Measurements from ENCODE around the gene RPAP3.

Gene RPAP3

DNA sequence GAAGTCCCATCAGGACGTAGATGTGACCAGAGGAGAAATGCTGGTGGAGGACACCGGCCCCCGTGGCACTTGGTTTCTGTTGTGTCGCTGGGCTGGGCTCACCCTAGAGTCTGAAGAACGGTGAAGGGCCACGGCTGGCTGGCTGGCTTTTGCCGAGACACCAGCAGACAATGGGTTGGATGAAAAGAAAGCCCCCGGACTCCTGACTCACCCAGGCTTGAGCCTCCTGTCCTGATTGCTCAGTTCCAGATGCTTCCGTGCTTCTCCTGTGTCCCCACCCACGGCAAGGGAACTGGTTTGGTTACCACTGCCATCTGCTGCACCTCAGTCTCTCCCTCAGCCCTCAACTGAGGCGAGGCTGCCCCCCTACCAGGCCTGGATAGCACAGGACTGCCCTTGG, 29.8 kb upstream of the RPAP3 start:
- Histone ChIP-seq H3K27me3 (ENCODE audit: insufficient read depth, insufficient read length) (no peaks in the 10 kb centered on the region), H3K36me3 (ENCODE audit: insufficient read depth, insufficient read length, low read length) (no peaks in the 10 kb centered on the region), H3K4me1 (ENCODE audit: insufficient read depth, insufficient read length) (peaks cover 29% of the 10 kb centered on the region), H3K9ac (ENCODE audit: insufficient read length, low read depth) (peak overlapping the region; percentile 70), H3K9me3 (ENCODE audit: insufficient read depth, low read length) (no peaks in the 10 kb centered on the region), H3K4me3 (ENCODE audit: insufficient read length, low read depth) (no peak overlapping the region)
- DNase-seq (ENCODE audit: low read depth, low spot score), result no peak
- no peak for TF ChIP-seq SUZ12 (IDR thresholded peaks at IDR 0.05; ENCODE audit: extremely low read depth, insufficient read depth, insufficient read length)
- TF ChIP-seq YY1 (IDR thresholded peaks at IDR 0.05; ENCODE audit: insufficient read depth, insufficient read length), result no peak
- TF ChIP-seq ZNF274 (IDR thresholded peaks at IDR 0.05; ENCODE audit: low read depth, low read length), result no peak

DNA sequence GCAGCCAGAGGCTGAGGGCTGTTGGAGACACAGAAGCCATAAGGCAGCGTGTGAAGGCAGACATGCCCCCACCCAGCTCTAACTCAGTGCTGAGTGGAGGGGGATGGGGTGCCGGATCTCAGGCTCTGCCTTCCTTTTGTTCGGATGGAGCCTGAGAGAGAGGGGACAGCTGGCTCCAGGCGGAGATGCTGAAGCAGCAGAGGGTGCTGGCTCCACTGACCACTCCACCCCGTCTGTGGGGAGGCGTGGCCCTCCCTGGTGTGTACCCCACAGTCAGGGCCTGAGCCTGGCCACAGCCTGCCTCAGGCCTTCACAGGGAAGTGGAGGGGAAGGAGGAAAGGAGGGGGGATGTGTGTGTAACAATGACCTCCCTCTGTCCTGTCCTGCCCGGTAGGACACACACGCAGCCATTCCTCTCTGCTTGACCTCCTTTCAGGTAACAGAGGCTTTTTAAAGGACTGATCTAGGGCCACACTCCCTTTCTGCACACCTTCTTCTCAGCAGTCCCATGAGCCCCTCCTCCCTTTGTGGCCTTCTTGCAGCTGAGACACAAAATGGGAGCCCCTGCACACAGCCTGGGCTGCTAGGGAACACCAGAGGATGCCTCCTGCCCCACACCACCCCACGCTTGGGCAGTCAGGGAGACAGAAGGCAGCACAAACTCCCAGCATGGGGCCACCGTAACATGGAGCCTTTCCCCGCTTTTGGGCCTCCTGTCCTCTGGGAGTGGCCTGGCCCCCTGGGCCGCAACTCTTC, 29.1 kb upstream of the RPAP3 start:
- Histone ChIP-seq H3K36me3 (ENCODE audit: insufficient read depth, insufficient read length, low read length) (no peaks in the 10 kb centered on the region), H3K4me3 (ENCODE audit: insufficient read length, low read depth) (no peak overlapping the region), H3K4me1 (ENCODE audit: insufficient read depth, insufficient read length) (peaks cover 25% of the 10 kb centered on the region), H3K9ac (ENCODE audit: insufficient read length, low read depth) (peak overlapping the region; percentile 70), H3K9me3 (ENCODE audit: insufficient read depth, low read length) (no peaks in the 10 kb centered on the region), H3K27me3 (ENCODE audit: insufficient read depth, insufficient read length) (no peaks in the 10 kb centered on the region)
- DNase-seq (ENCODE audit: low read depth, low spot score), result no peak
- no peak for TF ChIP-seq SUZ12 (IDR thresholded peaks at IDR 0.05; ENCODE audit: extremely low read depth, insufficient read depth, insufficient read length)
- TF ChIP-seq YY1 (IDR thresholded peaks at IDR 0.05; ENCODE audit: insufficient read depth, insufficient read length), result no peak

DNA sequence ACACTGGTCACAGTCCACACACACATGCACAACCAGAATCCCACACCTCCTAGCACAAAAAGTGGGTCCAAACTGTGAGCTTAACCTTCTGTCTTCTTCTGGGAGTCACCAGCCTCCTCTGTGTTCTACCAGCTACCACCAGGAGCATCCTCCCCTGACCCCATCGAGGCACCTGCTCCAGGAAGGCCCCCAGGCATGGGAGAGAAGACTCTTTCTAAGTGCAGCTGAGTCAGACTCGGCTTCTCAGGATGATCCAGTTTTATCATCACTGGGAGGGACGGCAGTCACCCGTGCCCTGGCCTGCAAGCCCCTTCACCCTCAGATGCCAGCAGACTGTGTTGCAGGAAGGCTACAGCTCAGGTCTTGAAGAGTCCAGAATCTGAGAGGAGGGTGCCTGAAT, 27.3 kb upstream of the RPAP3 start:
- DNase-seq (ENCODE audit: low read depth, low spot score), result no peak
- Histone ChIP-seq H3K4me3 (ENCODE audit: insufficient read length, low read depth) (no peak overlapping the region), H3K9ac (ENCODE audit: insufficient read length, low read depth) (no peak overlapping the region), H3K4me1 (ENCODE audit: insufficient read depth, insufficient read length) (peaks cover 30% of the 10 kb centered on the region), H3K27me3 (ENCODE audit: insufficient read depth, insufficient read length) (no peaks in the 10 kb centered on the region), H3K9me3 (ENCODE audit: insufficient read depth, low read length) (no peaks in the 10 kb centered on the region), H3K36me3 (ENCODE audit: insufficient read depth, insufficient read length, low read length) (no peaks in the 10 kb centered on the region)
- TF ChIP-seq YY1 (IDR thresholded peaks at IDR 0.05; ENCODE audit: insufficient read depth, insufficient read length), result no peak
- TF ChIP-seq ZNF274 (IDR thresholded peaks at IDR 0.05; ENCODE audit: low read depth, low read length), result no peak
- no peak for TF ChIP-seq SUZ12 (IDR thresholded peaks at IDR 0.05; ENCODE audit: extremely low read depth, insufficient read depth, insufficient read length)

DNA sequence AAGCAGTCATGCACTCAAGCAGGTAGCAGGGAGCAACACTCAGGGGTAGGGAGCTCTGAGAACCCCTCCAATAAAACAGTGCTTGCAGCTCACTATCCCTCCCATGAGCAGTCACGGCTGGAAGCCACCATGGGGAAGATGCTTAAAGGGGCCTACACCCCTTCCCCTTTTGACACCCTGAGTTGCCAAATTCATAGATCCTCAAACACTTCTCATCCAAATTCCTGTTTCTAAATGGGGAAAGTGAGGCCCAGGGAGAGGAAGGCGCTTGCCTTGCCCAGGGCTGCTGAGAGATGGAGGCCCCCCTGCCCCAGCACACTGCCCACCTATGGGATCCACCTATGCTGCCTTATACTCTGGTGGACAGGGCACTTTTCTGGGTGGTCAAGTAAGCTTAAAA, 26.7 kb upstream of the RPAP3 start:
- no peak for TF ChIP-seq SUZ12 (IDR thresholded peaks at IDR 0.05; ENCODE audit: extremely low read depth, insufficient read depth, insufficient read length)
- TF ChIP-seq YY1 (IDR thresholded peaks at IDR 0.05; ENCODE audit: insufficient read depth, insufficient read length), result no peak
- no peak for TF ChIP-seq ZNF274 (IDR thresholded peaks at IDR 0.05; ENCODE audit: low read depth, low read length)
- Histone ChIP-seq H3K27me3 (ENCODE audit: insufficient read depth, insufficient read length) (no peaks in the 10 kb centered on the region), H3K36me3 (ENCODE audit: insufficient read depth, insufficient read length, low read length) (no peaks in the 10 kb centered on the region)

GRCh38 chr12:47731723-47732122, 25.9 kb upstream of the RPAP3 start:
- Histone ChIP-seq H3K9me3 (ENCODE audit: insufficient read depth, low read length) (no peaks in the 10 kb centered on the region), H3K4me1 (ENCODE audit: insufficient read depth, insufficient read length) (peaks cover 27% of the 10 kb centered on the region), H3K36me3 (ENCODE audit: insufficient read depth, insufficient read length, low read length) (no peaks in the 10 kb centered on the region), H3K27me3 (ENCODE audit: insufficient read depth, insufficient read length) (no peaks in the 10 kb centered on the region), H3K4me3 (ENCODE audit: insufficient read length, low read depth) (no peak overlapping the region), H3K9ac (ENCODE audit: insufficient read length, low read depth) (no peak overlapping the region)
- TF ChIP-seq SUZ12 (IDR thresholded peaks at IDR 0.05; ENCODE audit: extremely low read depth, insufficient read depth, insufficient read length), result no peak
- no peak for TF ChIP-seq ZNF274 (IDR thresholded peaks at IDR 0.05; ENCODE audit: low read depth, low read length)
- TF ChIP-seq YY1 (IDR thresholded peaks at IDR 0.05; ENCODE audit: insufficient read depth, insufficient read length), result no peak
- DNase-seq (ENCODE audit: low read depth, low spot score), result no peak

More for the DNA sequence above, 26.7 kb upstream of the RPAP3 start:
- H3K9me3 ChIP-seq (ENCODE audit: insufficient read depth, low read length), result no peaks in the 10 kb centered on the region
- H3K4me3 ChIP-seq (ENCODE audit: insufficient read length, low read depth), result no peak overlapping the region
- H3K4me1 ChIP-seq (ENCODE audit: insufficient read depth, insufficient read length), result peaks cover 30% of the 10 kb centered on the region
- DNase-seq (ENCODE audit: low read depth, low spot score), result no peak
- H3K9ac ChIP-seq (ENCODE audit: insufficient read length, low read depth), result no peak overlapping the region

DNA sequence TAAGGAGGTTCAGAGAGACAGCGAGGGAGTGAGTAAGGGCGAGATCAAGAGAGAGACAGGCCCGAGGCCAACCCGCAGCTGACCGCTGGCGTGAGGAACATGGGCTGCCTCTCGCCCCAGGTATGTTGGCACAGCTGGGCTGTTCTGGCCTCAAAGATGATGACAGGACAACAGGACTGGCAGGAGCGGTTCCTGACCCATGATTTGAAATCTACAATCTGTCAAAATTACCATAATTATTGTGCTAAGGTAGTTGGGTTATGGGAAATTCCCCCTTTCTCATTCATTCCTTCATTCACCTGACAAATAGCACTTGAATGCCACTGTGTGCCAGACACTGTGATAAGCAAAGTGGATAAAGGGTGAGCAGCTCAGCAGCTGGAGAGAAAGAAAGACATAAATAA, 24.5 kb upstream of the RPAP3 start:
- Histone ChIP-seq H3K36me3 (ENCODE audit: insufficient read depth, insufficient read length, low read length) (no peaks in the 10 kb centered on the region), H3K27me3 (ENCODE audit: insufficient read depth, insufficient read length) (no peaks in the 10 kb centered on the region), H3K9ac (ENCODE audit: insufficient read length, low read depth) (no peak overlapping the region), H3K9me3 (ENCODE audit: insufficient read depth, low read length) (no peaks in the 10 kb centered on the region), H3K4me3 (ENCODE audit: insufficient read length, low read depth) (no peak overlapping the region), H3K4me1 (ENCODE audit: insufficient read depth, insufficient read length) (peaks cover 14% of the 10 kb centered on the region)
- TF ChIP-seq YY1 (IDR thresholded peaks at IDR 0.05; ENCODE audit: insufficient read depth, insufficient read length) (no peak), SUZ12 (IDR thresholded peaks at IDR 0.05; ENCODE audit: extremely low read depth, insufficient read depth, insufficient read length) (no peak), ZNF274 (IDR thresholded peaks at IDR 0.05; ENCODE audit: low read depth, low read length) (no peak)
- no peak for DNase-seq (ENCODE audit: low read depth, low spot score)

GRCh38 chr12:47729233-47729632, 23.4 kb upstream of the RPAP3 start:
- Histone ChIP-seq H3K4me3 (ENCODE audit: insufficient read length, low read depth) (no peak overlapping the region), H3K36me3 (ENCODE audit: insufficient read depth, insufficient read length, low read length) (no peaks in the 10 kb centered on the region), H3K9me3 (ENCODE audit: insufficient read depth, low read length) (no peaks in the 10 kb centered on the region), H3K27me3 (ENCODE audit: insufficient read depth, insufficient read length) (no peaks in the 10 kb centered on the region), H3K4me1 (ENCODE audit: insufficient read depth, insufficient read length) (peaks cover 7% of the 10 kb centered on the region), H3K9ac (ENCODE audit: insufficient read length, low read depth) (no peak overlapping the region)
- TF ChIP-seq ZNF274 (IDR thresholded peaks at IDR 0.05; ENCODE audit: low read depth, low read length) (no peak), YY1 (IDR thresholded peaks at IDR 0.05; ENCODE audit: insufficient read depth, insufficient read length) (no peak), SUZ12 (IDR thresholded peaks at IDR 0.05; ENCODE audit: extremely low read depth, insufficient read depth, insufficient read length) (no peak)
- no peak for DNase-seq (ENCODE audit: low read depth, low spot score)

Measured in NT2/D1 (cell line).